Ascending aorta (tissue), 2 donors: Measurements from ENCODE around the gene INVS. TPM values are rescaled to one million over a fixed set of nuclear protein-coding genes. Genes with fewer than 3 reads are reported as not detected.
"Not testable (repeated sequence)": the region's sequence is repeated elsewhere in the genome, so short reads cannot be mapped to it uniquely, and the experiment has no call there.

Experiments used
- DNase-seq, 2 donors: peaks; one replicate each; pipeline ENCODE4 v3.0.0-alpha.2; 2019; ENCODE audit warnings: low spot score in 2 of 2
- H3K27ac ChIP-seq, 2 donors: fragments of 200-600 bp; sonication (generic); one replicate each; pipeline ENCODE4 v1.5.1; 2016 to 2017; ENCODE audit warnings: mild to moderate bottlenecking in 1 of 2
- H3K27me3 ChIP-seq: fragments of 200-600 bp; sonication (generic); one replicate; pipeline ENCODE4 v1.5.1; 2017
- H3K36me3 ChIP-seq, 2 donors: fragments of 200-600 bp; sonication (generic); one replicate each; pipeline ENCODE4 v1.5.1; 2016
- H3K4me1 ChIP-seq, 2 donors: fragments of 200-600 bp; sonication (generic); one replicate each; pipeline ENCODE4 v1.5.1; 2016 to 2017; ENCODE audit warnings: mild to moderate bottlenecking in 1 of 2
- H3K4me3 ChIP-seq, 2 donors: fragments of 200-600 bp; sonication (generic); one replicate each; pipeline ENCODE4 v1.5.1; 2016 to 2017; ENCODE audit warnings: mild to moderate bottlenecking in 1 of 2
- H3K9me3 ChIP-seq, 2 donors: fragments of 200-600 bp; sonication (generic); one replicate each; pipeline ENCODE4 v1.5.1; 2016
- CTCF ChIP-seq, 3 experiments: fragments of 200-600 bp in 2 of 3; fragments of 450-650 bp in 1 of 3; sonication (generic) in 2 of 3; IDR thresholded peaks; one replicate each; pipeline ENCODE4 v1.5.1; 2016 to 2019; ENCODE audit warnings: antibody characterized with exemption in 3 of 3, mild to moderate bottlenecking in 1 of 3, moderate library complexity in 1 of 3
- intact Hi-C: fragments of 100-400 bp; cut with DNase I; formaldehyde crosslinking; loops from one replicate; pipeline ENCODE4 v1.15.1; 2023
- total RNA-seq: library from RNA; depleted of rRNA; stranded (reverse); fragments of >200 nt; gene quantifications from one replicate; pipeline ENCODE4 v1.1.0, GENCODE V29; 2016

The INVS gene
- total RNA-seq, 1 donor from 2014 or later: 8.5 TPM

DNA sequence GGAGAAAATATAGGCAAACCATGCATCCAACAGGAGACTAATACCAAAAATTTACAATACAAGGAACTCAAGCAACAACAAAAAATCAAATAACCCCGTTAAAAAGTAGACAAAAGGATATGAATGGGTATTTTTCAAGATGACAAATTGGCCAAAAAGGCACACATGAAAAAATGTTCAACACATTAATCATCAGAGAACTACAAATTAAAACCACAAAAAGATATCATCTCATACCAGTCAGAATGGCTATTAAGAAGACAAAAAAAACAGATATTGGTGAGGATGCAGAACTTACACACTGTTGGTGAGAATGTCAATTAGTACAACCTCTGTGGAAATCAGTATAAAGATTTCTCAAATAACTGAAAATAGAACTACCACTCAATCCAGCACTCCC lies 218.7 kb downstream of the INVS start:
- TF ChIP-seq CTCF (IDR thresholded peaks at IDR 0.05): no peak
- peaks cover 7 to 13% of the 10 kb centered on the region in 2 donors for H3K36me3 ChIP-seq
- no peaks in the 10 kb centered on the region for H3K4me1 ChIP-seq
- H3K4me3 ChIP-seq: no peak overlapping the region
- no peak overlapping the region for H3K27ac ChIP-seq
- intact Hi-C loops: no loop called here
- DNase-seq: no peak
- H3K27me3 ChIP-seq: no peaks in the 10 kb centered on the region
- no peaks in the 10 kb centered on the region for H3K9me3 ChIP-seq

DNA sequence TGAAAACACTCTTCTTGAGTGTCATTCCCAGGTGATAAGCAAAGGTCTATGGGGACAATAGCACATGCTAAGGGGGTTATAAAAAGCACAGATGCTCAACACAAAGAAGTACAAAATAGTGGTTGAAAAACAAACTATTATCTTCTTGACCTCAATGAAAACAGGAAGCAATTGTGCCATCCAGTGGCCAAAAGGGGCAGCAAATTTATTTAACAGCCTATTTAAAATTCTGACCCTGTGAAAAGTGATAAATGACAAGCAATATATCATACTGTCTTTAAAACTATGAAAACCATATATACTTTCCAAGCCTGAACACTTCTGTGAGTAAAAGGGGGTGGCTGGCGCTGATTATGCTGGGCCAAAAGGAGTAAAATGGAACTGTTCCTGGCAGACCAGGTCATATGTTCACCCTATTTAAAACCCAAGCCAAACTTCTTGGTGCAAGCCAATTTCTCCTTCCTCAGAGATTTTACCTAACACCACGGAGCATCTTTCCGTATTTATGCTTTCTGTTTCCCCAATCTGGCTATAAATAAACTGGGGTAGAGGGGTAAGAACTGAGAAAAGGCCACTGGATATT lies 224.0 kb downstream of the INVS start:
- no peak overlapping the region for H3K4me3 ChIP-seq
- H3K4me1 ChIP-seq: no peaks in the 10 kb centered on the region
- no peak overlapping the region for H3K27ac ChIP-seq
- no peaks in the 10 kb centered on the region for H3K9me3 ChIP-seq
- H3K36me3 ChIP-seq: peaks cover 17 to 22% of the 10 kb centered on the region in 2 donors
- no peaks in the 10 kb centered on the region for H3K27me3 ChIP-seq
- DNase-seq: no peak
- intact Hi-C loops: loop anchor here (2.0 to 10.0 kb wide), 2 partner anchors 272 to 1138 kb away; no protein-coding TSS in a partner anchor
- TF ChIP-seq CTCF (IDR thresholded peaks at IDR 0.05): peak in 2 of 3 experiments; percentile 59 to 69

GRCh38 chr9:100324594-100325200 lies 225.7 kb downstream of the INVS start:
- peak; percentile 30 to 59 (median 35) for TF ChIP-seq CTCF (IDR thresholded peaks at IDR 0.05)

DNA sequence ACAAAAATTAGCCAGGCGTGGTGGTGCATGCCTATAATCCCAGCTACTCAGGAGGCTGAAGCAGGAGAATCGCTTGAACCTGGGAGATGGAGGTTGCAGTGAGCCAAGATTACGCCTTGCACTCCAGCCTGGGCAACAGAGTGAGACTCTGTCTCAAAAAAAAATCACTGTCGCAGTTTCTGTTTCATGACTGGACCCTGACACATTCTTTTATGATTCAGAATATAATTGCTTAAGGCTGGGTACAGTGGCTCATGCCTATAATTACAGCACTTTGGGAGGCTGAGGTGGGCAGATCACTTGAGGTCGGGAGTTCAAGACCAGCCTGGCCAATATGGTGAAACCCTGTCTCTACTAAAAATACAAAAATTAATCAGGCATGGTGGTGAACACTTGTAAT lies 239.7 kb downstream of the INVS start:
- intact Hi-C loops, H3K36me3 ChIP-seq, DNase-seq, H3K27ac ChIP-seq, H3K4me3 ChIP-seq, H3K27me3 ChIP-seq, H3K9me3 ChIP-seq, H3K4me1 ChIP-seq: not testable (repeated sequence)

More at GRCh38 chr9:100324594-100325200, 225.7 kb downstream of the INVS start:
- no peak overlapping the region for H3K27ac ChIP-seq
- H3K4me1 ChIP-seq: no peaks in the 10 kb centered on the region
- no peaks in the 10 kb centered on the region for H3K27me3 ChIP-seq
- no peak for DNase-seq
- no peaks in the 10 kb centered on the region for H3K9me3 ChIP-seq
- intact Hi-C loops: loop anchor here (10.0 kb wide), 1 partner anchor 270 kb away; no protein-coding TSS in a partner anchor
- H3K36me3 ChIP-seq: peaks cover 10 to 19% of the 10 kb centered on the region in 2 donors
- H3K4me3 ChIP-seq: no peak overlapping the region

DNA sequence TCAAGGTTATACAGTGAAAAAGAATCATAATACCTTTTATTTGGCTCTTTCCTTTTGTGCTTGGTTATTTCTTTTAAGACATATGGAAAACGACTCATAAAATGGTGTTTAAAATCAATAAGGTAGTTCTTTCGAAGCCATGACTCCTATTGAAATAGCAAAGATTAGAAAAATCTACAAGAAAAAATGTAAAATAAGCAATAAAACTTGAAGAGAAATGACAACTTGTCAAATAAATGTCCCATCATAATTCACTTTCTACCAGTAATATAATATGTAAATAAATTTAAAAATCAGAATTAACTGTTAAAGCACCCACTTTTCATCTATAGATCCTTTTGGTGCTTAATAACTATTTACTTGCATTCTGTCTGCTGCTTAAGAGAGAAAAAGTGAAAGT lies 241.2 kb downstream of the INVS start:
- no peak for DNase-seq
- H3K4me3 ChIP-seq: no peak overlapping the region
- peaks cover 4 to 6% of the 10 kb centered on the region in 2 donors for H3K36me3 ChIP-seq
- intact Hi-C loops: no loop called here
- H3K9me3 ChIP-seq: no peaks in the 10 kb centered on the region
- no peak for TF ChIP-seq CTCF (IDR thresholded peaks at IDR 0.05)
- H3K4me1 ChIP-seq: no peaks in the 10 kb centered on the region
- H3K27me3 ChIP-seq: no peaks in the 10 kb centered on the region
- H3K27ac ChIP-seq: no peak overlapping the region

GRCh38 chr9:100341889-100342288 lies 242.8 kb downstream of the INVS start:
- Histone ChIP-seq H3K27ac (no peak overlapping the region), H3K36me3 (peaks cover 4 to 16% of the 10 kb centered on the region in 2 donors), H3K9me3 (no peaks in the 10 kb centered on the region), H3K4me3 (no peak overlapping the region), H3K27me3 (no peaks in the 10 kb centered on the region), H3K4me1 (no peaks in the 10 kb centered on the region)
- DNase-seq: no peak
- intact Hi-C loops: no loop called here
- no peak for TF ChIP-seq CTCF (IDR thresholded peaks at IDR 0.05)
